K562 (cell line): ENCODE measurements around the gene GIPC3. TPM values are rescaled to one million over a fixed set of nuclear protein-coding genes. Genes with fewer than 3 reads are reported as not detected.
A peak's percentile ranks its signal among the peaks of the same experiment; 100 is the strongest.
"Not testable (repeated sequence)": the region's sequence is repeated elsewhere in the genome, so short reads cannot be mapped to it uniquely, and the experiment has no call there.

Experiments
- ATAC-seq: fragments of 200-7000 bp; cut with Tn5 transposase; 3 replicates; pipeline ENCODE4 v1.9.1; 2020; ENCODE audit warnings: moderate library complexity
- BruUV-seq: library from RNA; stranded (reverse); fragments of 400-500 nt; replicated peaks from 2 replicates; lab custom pipeline; 2021; lab: Mats Ljungman, UMichigan
- CTCF ChIA-PET: fragments of 300-600 bp; formaldehyde crosslinking; extraction: SDS; loops from one replicate; lab custom pipeline; 2021; ENCODE audit warnings: low intra/inter-chr PET ratio; lab: Yijun Ruan, JAX
- POLR2A ChIA-PET: fragments of 300-600, 350-650 bp; sonication (Branson Sonifier 250); formaldehyde crosslinking; extraction: SDS; loops from one replicate; lab custom pipeline; 2021; ENCODE audit warnings: antibody characterized with exemption, inconsistent platforms; lab: Yijun Ruan, JAX
- DNase-seq, 4 experiments: peaks; one replicate each; pipeline versions ENCODE4 v3.0.0 to v3.0.0-alpha.2; 2011 to 2018; ENCODE audit warnings: low spot score in 3 of 4, mixed read lengths in 3 of 4; ENCODE audit errors: extremely low read depth in 1 of 4
- FAIRE-seq: peaks from 2 replicates; lab custom pipeline; 2011; peaks lifted over from hg19 to GRCh38; lab: Jason Lieb, UNC
- H2AFZ ChIP-seq: 2 replicates; pipeline ENCODE4 v1.6.0; 2011; ENCODE audit warnings: low read depth, low read length, control low read depth, inconsistent platforms
- H3K27ac ChIP-seq: fragments of 200-600 bp; 3 replicates; pipeline ENCODE4 v1.8.0; 2011; ENCODE audit warnings: low read depth, mild to moderate bottlenecking, control low read depth, inconsistent platforms, low read length, moderate library complexity, mixed read lengths; ENCODE audit errors: extremely low read depth
- H3K27me3 ChIP-seq, 2 experiments: fragments of 300-600 bp in 1 of 2; 2 replicates in 1 of 2; 3 replicates in 1 of 2; pipeline versions ENCODE4 v1.6.0 to v1.8.0; 2011; ENCODE audit warnings: inconsistent platforms in 2 of 2, low read length in 2 of 2, mild to moderate bottlenecking in 1 of 2, mixed read lengths in 1 of 2, moderate library complexity in 1 of 2; ENCODE audit not compliant: control insufficient read depth in 2 of 2, insufficient read depth in 2 of 2
- H3K36me3 ChIP-seq: fragments of 300-600 bp; 3 replicates; pipeline ENCODE4 v1.8.0; 2011; ENCODE audit warnings: mild to moderate bottlenecking, low read length, inconsistent platforms; ENCODE audit not compliant: control insufficient read depth, insufficient read depth
- H3K4me1 ChIP-seq, 2 experiments: fragments of 200-600 bp in 1 of 2; replicated peaks in 1 of 2; 2 replicates in 1 of 2; 3 replicates in 1 of 2; pipeline versions ENCODE4 v1.5.1 to v1.8.0; 2011; ENCODE audit warnings: inconsistent platforms in 2 of 2, low read length in 2 of 2, mild to moderate bottlenecking in 1 of 2, mixed read lengths in 1 of 2, moderate library complexity in 1 of 2; ENCODE audit not compliant: control insufficient read depth in 2 of 2, insufficient read depth in 2 of 2
- H3K4me2 ChIP-seq: 2 replicates; pipeline ENCODE4 v1.6.1; 2011; ENCODE audit warnings: low read length, control low read depth, inconsistent platforms, mixed read lengths; ENCODE audit not compliant: insufficient read depth
- H3K4me3 ChIP-seq: fragments of 200-600 bp; sonication (generic), shearing (Covaris generic); 2 replicates; pipeline ENCODE4 v1.5.1; 2016; ENCODE audit warnings: control low read depth, inconsistent platforms
- H3K79me2 ChIP-seq: fragments of 200-600 bp; 3 replicates; pipeline ENCODE4 v1.8.0; 2011; ENCODE audit warnings: low read length, inconsistent platforms; ENCODE audit not compliant: control insufficient read depth, insufficient read depth
- H3K9ac ChIP-seq, 2 experiments: 2 replicates each; pipeline versions ENCODE4 v1.6.0 to v1.6.1; 2011; ENCODE audit warnings: low read depth in 2 of 2, low read length in 2 of 2, control low read depth in 1 of 2, inconsistent platforms in 1 of 2, mild to moderate bottlenecking in 1 of 2, mixed read lengths in 1 of 2; ENCODE audit not compliant: insufficient read depth in 1 of 2
- H3K9me1 ChIP-seq: one replicate; pipeline ENCODE4 v1.6.0; 2011; ENCODE audit warnings: inconsistent platforms, mild to moderate bottlenecking, low read length, moderate library complexity; ENCODE audit not compliant: control insufficient read depth, insufficient read depth
- H3K9me3 ChIP-seq: replicated peaks from 2 replicates; pipeline ENCODE4 v1.5.1; 2011; ENCODE audit warnings: low read depth, low read length, inconsistent platforms; ENCODE audit not compliant: control insufficient read depth, insufficient read depth
- H4K20me1 ChIP-seq: replicated peaks from 2 replicates; pipeline ENCODE4 v1.6.1; 2011; ENCODE audit warnings: low read length, inconsistent platforms, mixed read lengths; ENCODE audit not compliant: control insufficient read depth, insufficient read depth
- RBM25 ChIP-seq: fragments of 200-400 bp; formaldehyde crosslinking; IDR thresholded peaks from 2 replicates; pipeline ENCODE4 v1.6.1; 2018; ENCODE audit warnings: low read length, low read depth, moderate library complexity; ENCODE audit not compliant: severe bottlenecking
- TFAP4 ChIP-seq: sonication (generic); formaldehyde crosslinking; IDR thresholded peaks from 2 replicates; pipeline ENCODE4 v1.8.0; 2022; ENCODE audit warnings: missing genetic modification reagents, mild to moderate bottlenecking, moderate library complexity, borderline replicate concordance
- ZNF121 ChIP-seq: sonication (generic); formaldehyde crosslinking; conservative IDR thresholded peaks from 2 replicates; pipeline ENCODE4 v1.8.0; 2022; ENCODE audit warnings: missing genetic modification reagents
- WGBS: fragments of 100-300 bp; shearing (Covaris generic); methylation state at CpG from one replicate; pipeline ENCODE4 v1.1.6; 2016; ENCODE audit warnings: low coverage, mixed read lengths; ENCODE audit not compliant: insufficient coverage; ENCODE audit errors: missing lambda C conversion rate; 5-methylcytosine and 5-hydroxymethylcytosine counted together
- in situ Hi-C: fragments of 300-500 bp; cut with MboI; formaldehyde crosslinking; loops from 4 replicates; pipeline ENCODE4 v1.15.0; 2018; ENCODE audit warnings: inconsistent platforms, mixed read lengths
- intact Hi-C: fragments of 100-400 bp; cut with micrococcal nuclease; formaldehyde crosslinking; loops from 2 replicates; pipeline ENCODE4 v1.14.2; 2022
- polyA plus RNA-seq, 8 experiments: library from polyadenylated mRNA; depleted of rRNA in 4 of 8; stranded (reverse) in 5 of 8; unstranded in 3 of 8; fragments of >200 nt; fragmentation: Nextera tagmentation in 2 of 8; fragmentation: Illumina TruSeq in 1 of 8; extraction: Ambion mirVana in 2 of 8; extraction: Trizol in 1 of 8; gene quantifications; 2 replicates each; pipeline versions ENCODE4 v1.2.1 to v1.2.3, GENCODE V29; 2011 to 2014; ENCODE audit warnings: inconsistent platforms in 1 of 8, missing spikeins in 1 of 8
- total RNA-seq, 7 experiments: library from RNA; depleted of rRNA in 6 of 7; stranded (reverse); fragments of >200 nt in 6 of 7; fragmentation: Illumina TruSeq in 2 of 7; extraction: Trizol in 2 of 7; gene quantifications; 2 replicates each; pipeline versions ENCODE4 v1.2.1 to v1.2.3, GENCODE V29; 2011 to 2021; ENCODE audit warnings: low replicate concordance in 1 of 7

Gene GIPC3
- total and polyA plus RNA-seq, 9 of the 15 experiments (the other 6 are each of a cell fraction or from before 2014, with no cell fraction given), result 0.03 to 3.6 (median 1.5) TPM; not detected in 1

- not testable (repeated sequence) for ATAC-seq
These were observed 3.5 kb upstream of the GIPC3 start for GRCh38 chr19:3581792-3582191.

More at GRCh38 chr19:3581792-3582191, 3.5 kb upstream of the GIPC3 start:
- DNase-seq, H3K4me3 ChIP-seq, H3K9me3 ChIP-seq, H3K4me2 ChIP-seq, H3K79me2 ChIP-seq, CTCF ChIA-PET, in situ Hi-C loops, H2AFZ ChIP-seq, H3K9me1 ChIP-seq, intact Hi-C loops, H4K20me1 ChIP-seq, H3K9ac ChIP-seq, H3K27me3 ChIP-seq, BruUV-seq, H3K27ac ChIP-seq, FAIRE-seq: not testable (repeated sequence)
- 56% methylated on average over 4 of the region's 4 CpGs for WGBS
- peak; percentile 4 for TF ChIP-seq RBM25
- TF ChIP-seq TFAP4 (CRISPR knock-in tag), result peak; percentile 59; the same call in 1 of the 2 replicates
- peak; percentile 84 for TF ChIP-seq ZNF121
- POLR2A ChIA-PET, result interaction anchor here (2.6 kb wide), 1 partner anchor 10 kb away, joined by 14 read pairs; no protein-coding TSS in a partner anchor
- H3K4me1 ChIP-seq, result peaks cover 21 to 56% of the 10 kb centered on the region in 2 experiments
- H3K36me3 ChIP-seq, result peaks cover 13% of the 10 kb centered on the region; the same call in 1 of the 3 replicates
